Measurements from ENCODE around the gene GNG7. TPM values are rescaled to one million over a fixed set of nuclear protein-coding genes. Genes with fewer than 3 reads are reported as not detected.
A peak's percentile ranks its signal among the peaks of the same experiment; 100 is the strongest.

The GNG7 gene
- total and polyA plus RNA-seq, 3 donors from 2014 or later = 16.9 to 38.7 (median 25.3) TPM

DNA sequence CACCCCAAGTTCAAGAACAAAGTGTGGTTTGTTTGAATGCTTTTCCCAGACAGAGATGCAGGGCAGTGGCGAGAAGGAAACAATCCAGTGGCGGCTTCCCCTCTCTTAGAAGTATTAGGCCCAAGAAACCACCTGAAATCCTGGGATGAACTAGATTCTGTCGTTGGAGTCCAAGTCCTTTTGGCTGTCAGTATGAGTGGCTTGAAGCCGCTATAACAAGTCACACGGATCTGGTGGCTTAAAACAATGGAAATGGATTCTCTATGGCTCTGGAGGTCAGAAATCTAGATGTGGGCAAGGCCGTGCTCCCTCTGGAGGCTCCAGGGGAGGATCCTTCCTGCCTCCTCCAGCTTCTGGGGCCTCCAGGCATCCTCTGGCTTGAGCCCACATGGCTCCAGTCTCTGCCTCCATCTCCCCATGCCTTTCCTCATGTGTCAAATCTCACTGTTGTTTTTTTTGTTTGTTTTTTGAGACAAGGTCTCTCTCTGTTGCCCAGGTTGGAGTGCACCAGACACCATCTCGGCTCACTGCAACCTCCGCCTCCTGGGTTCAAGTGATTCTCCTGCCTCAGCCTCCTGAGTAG lies 97.7 kb downstream of the GNG7 start:
- H3K4me1 ChIP-seq = peaks cover 14% of the 10 kb centered on the region
- TF ChIP-seq, protein P1, sequence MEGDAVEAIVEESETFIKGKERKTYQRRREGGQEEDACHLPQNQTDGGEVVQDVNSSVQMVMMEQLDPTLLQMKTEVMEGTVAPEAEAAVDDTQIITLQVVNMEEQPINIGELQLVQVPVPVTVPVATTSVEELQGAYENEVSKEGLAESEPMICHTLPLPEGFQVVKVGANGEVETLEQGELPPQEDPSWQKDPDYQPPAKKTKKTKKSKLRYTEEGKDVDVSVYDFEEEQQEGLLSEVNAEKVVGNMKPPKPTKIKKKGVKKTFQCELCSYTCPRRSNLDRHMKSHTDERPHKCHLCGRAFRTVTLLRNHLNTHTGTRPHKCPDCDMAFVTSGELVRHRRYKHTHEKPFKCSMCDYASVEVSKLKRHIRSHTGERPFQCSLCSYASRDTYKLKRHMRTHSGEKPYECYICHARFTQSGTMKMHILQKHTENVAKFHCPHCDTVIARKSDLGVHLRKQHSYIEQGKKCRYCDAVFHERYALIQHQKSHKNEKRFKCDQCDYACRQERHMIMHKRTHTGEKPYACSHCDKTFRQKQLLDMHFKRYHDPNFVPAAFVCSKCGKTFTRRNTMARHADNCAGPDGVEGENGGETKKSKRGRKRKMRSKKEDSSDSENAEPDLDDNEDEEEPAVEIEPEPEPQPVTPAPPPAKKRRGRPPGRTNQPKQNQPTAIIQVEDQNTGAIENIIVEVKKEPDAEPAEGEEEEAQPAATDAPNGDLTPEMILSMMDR (IDR thresholded peaks at IDR 0.05) = no peak
- no peak for TF ChIP-seq POLR2A (IDR thresholded peaks at IDR 0.05)
- H3K4me3 ChIP-seq = no peak overlapping the region
- no peak overlapping the region for H3K27ac ChIP-seq
- intact Hi-C loops (cut with DNase I; ENCODE audit: low total_unique reads) = no loop called here
- DNase-seq = no peak
- WGBS, 2 donors = 90 to 96% methylated on average over 8 of the region's 8 CpGs
- H3K27me3 ChIP-seq = no peaks in the 10 kb centered on the region
- no peaks in the 10 kb centered on the region for H3K9me3 ChIP-seq
- H3K36me3 ChIP-seq (ENCODE audit: low read depth, missing control alignments) = no peaks in the 10 kb centered on the region

DNA sequence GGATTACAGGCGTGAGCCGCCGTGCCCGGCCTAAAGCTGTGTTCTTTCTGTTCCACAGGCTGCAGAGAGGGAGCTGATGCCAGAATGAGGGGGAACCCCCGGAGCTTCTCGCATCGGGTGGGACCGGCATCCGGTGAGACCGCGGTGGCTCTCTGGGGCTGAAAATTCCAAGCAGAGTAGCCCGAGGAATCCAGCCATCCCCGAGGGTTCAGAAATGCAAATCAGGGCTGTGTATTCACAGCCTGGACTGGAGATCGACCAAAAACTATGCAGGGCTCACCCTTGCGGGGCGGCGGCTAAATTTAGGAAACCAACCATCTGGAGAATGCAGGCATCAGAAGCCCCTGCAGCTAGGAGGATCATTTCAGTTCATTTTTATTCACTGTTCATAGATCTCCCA lies 99.2 kb downstream of the GNG7 start:
- H3K4me3 ChIP-seq = no peak overlapping the region
- peak; percentile 66 for DNase-seq
- no peaks in the 10 kb centered on the region for H3K9me3 ChIP-seq
- no peaks in the 10 kb centered on the region for H3K36me3 ChIP-seq (ENCODE audit: low read depth, missing control alignments)
- TF ChIP-seq, protein P1 (IDR thresholded peaks at IDR 0.05) = no peak
- TF ChIP-seq POLR2A (IDR thresholded peaks at IDR 0.05) = no peak
- peak overlapping the region; percentile 73 to 77 for H3K27ac ChIP-seq
- 24 to 48% methylated on average over 4 to 17 of the region's 17 CpGs for WGBS, 2 donors
- no peaks in the 10 kb centered on the region for H3K27me3 ChIP-seq
- H3K4me1 ChIP-seq = peaks cover 22% of the 10 kb centered on the region
- intact Hi-C loops (cut with DNase I; ENCODE audit: low total_unique reads) = no loop called here

DNA sequence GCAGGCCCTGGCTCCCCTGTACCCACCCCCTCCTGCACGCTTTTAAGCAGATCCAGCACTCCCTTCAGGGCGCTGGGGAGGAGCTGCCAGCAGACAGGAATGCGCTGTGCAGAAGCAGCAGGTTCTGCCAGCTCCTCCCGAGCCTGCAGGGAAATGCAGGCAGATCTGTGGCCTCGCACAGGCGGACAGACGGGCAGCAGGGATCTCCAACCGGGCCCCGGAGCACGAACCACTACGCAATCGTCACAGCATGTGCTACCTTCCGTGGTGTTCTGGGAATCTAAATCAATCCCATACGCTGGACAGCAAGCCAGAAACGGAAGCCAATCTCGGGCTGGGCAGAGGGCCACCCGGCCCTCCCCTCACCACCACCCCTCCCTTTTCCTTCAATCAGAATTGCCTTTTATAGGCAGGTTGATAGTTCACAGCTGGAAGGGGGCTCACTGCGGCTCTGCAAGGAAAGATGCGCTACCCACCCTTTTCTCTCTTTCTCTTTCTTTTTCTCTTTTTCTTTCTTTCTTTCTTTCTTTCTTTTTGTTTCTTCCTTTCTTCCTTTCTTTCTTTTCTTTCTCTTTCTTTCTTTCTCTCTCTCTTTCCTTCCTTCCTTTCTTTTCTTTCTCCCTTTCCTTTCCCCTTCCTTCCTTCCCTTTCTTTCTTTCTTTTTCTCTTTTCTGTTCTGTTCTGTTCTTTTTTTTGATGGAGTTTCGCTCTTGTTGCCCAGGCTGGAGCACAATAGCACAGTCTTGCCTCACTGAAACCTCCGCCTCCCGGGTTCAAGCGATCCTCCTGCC lies 99.9 kb downstream of the GNG7 start:
- H3K9me3 ChIP-seq = no peaks in the 10 kb centered on the region
- TF ChIP-seq, protein P1 (IDR thresholded peaks at IDR 0.05) = no peak
- TF ChIP-seq POLR2A (IDR thresholded peaks at IDR 0.05) = no peak
- WGBS, 2 donors = 31 to 44% methylated on average over 20 to 23 of the region's 23 CpGs
- no peaks in the 10 kb centered on the region for H3K27me3 ChIP-seq
- peaks cover 22% of the 10 kb centered on the region for H3K4me1 ChIP-seq
- H3K27ac ChIP-seq = peak overlapping the region; percentile 73 to 77
- no peak overlapping the region for H3K4me3 ChIP-seq
- H3K36me3 ChIP-seq (ENCODE audit: low read depth, missing control alignments) = no peaks in the 10 kb centered on the region
- peak; percentile 87 for DNase-seq
- intact Hi-C loops (cut with DNase I; ENCODE audit: low total_unique reads) = no loop called here

DNA sequence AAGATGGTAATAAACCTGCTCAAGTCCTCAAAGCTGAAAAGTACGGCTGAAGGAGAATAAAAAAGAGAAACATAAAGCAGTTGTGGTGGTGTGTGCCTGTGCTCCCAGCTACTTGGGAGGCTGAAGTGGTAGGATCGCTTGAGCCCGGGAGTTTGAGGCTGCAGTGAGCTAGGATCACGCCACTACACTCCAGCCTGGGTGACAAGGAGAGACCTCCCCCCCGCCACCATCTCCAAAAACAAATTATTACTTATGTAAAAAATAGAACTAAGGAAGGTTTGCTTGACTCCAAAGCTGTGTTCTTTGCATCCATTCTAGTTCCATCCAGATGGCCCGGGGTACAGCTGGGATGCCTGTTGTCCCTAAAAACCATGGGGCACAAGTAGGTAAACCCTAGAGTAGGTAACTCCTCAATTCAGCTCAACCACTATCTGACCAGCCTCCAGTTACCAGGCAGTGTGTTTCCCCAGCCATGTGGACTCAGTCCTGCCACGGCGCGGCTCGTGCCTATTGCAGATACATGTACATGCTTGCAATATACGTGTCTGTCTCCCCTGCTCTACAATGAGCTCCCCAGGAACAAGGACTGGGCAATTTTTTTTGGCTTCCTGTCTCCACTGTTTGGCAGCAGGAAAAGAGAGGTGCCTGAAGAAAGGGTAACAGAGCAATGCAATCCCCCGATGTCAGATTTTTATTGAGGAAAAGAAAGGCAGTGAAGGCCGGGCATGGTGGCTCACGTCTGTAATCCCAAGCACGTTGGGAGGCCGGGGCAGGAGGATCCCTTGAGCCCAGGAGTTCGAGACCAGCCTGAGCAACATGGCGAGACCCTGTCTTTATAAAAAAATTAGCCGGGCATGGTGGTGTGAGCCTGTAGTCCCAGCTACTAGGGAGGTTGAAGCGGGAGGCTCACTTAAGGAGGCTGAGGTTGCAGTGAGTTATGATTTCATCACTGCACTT lies 101.3 kb downstream of the GNG7 start:
- peak overlapping the region; percentile 50 to 73 for H3K27ac ChIP-seq
- TF ChIP-seq, protein P1 (IDR thresholded peaks at IDR 0.05) = no peak
- no peak for TF ChIP-seq POLR2A (IDR thresholded peaks at IDR 0.05)

More for the DNA sequence above, 101.3 kb downstream of the GNG7 start:
- H3K36me3 ChIP-seq (ENCODE audit: low read depth, missing control alignments) = no peaks in the 10 kb centered on the region
- H3K27me3 ChIP-seq = no peaks in the 10 kb centered on the region
- no peak overlapping the region for H3K4me3 ChIP-seq
- WGBS, 2 donors = 85 to 87% methylated on average over 20 of the region's 20 CpGs
- peaks cover 22% of the 10 kb centered on the region for H3K4me1 ChIP-seq
- intact Hi-C loops (cut with DNase I; ENCODE audit: low total_unique reads) = no loop called here
- no peaks in the 10 kb centered on the region for H3K9me3 ChIP-seq
- DNase-seq = no peak

Data from testis (tissue), 3 donors.